OCI-LY7 (cell line): ENCODE measurements around the gene TCFL5.

Source experiments
- CTCF ChIP-seq: fragments of 200-600 bp; sonication (generic); conservative IDR thresholded peaks from 2 replicates; pipeline ENCODE4 v1.5.1; 2014; ENCODE audit warnings: mild to moderate bottlenecking, antibody characterized with exemption, low read length, moderate library complexity, mixed read lengths
- EZH2phosphoT487 ChIP-seq: fragments of 200-600 bp; sonication (generic); IDR thresholded peaks from 2 replicates; pipeline ENCODE4 v1.6.1; 2018; ENCODE audit warnings: low read depth, borderline replicate concordance, mild to moderate bottlenecking, mixed run types, antibody characterized with exemption, low read length, moderate library complexity, mixed read lengths

- TF ChIP-seq CTCF (no peak), EZH2phosphoT487 (no peak)
Observed at GRCh38 chr20:62814709-62815065, 46.9 kb downstream of the TCFL5 start.
